ENCODE results near the gene ANKRD12. TPM values are rescaled to one million over a fixed set of nuclear protein-coding genes. Genes with fewer than 3 reads are reported as not detected.

The ANKRD12 gene
- total RNA-seq, 4 donors from 2014 or later, result 84.7 to 137 (median 122) TPM

- Histone ChIP-seq H3K27me3 (no peaks in the 10 kb centered on the region), H3K9me3 (no peaks in the 10 kb centered on the region), H3K36me3 (peaks cover 0 to 30% of the 10 kb centered on the region in 2 donors), H3K4me1 (peaks cover 2 to 41% (median 7%) of the 10 kb centered on the region in 3 donors), H3K4me3 (no peak overlapping the region), H3K27ac (no peak overlapping the region)
- no peak for ATAC-seq
- 74 to 82% methylated on average over 5 of the region's 5 CpGs for WGBS, 2 donors (ENCODE audit: low coverage in 1 of 2)
- TF ChIP-seq EP300 (IDR thresholded peaks at IDR 0.05) (no peak), POLR2AphosphoS5 (IDR thresholded peaks at IDR 0.05) (no peak), POLR2A (IDR thresholded peaks at IDR 0.05) (no peak), CTCF (IDR thresholded peaks at IDR 0.05) (no peak)
Observed at GRCh38 chr18:9182852-9183399, 46.3 kb downstream of the ANKRD12 start.

- WGBS, 2 donors (ENCODE audit: low coverage in 1 of 2), result 67 to 80% methylated on average over 4 of the region's 4 CpGs
- H3K27ac ChIP-seq, result peak overlapping the region in 2 of 4 donors; percentile 7 to 49
- no peaks in the 10 kb centered on the region for H3K27me3 ChIP-seq
Observed at GRCh38 chr18:9184998-9185613, 48.5 kb downstream of the ANKRD12 start.

GRCh38 chr18:9188359-9189231, 52.0 kb downstream of the ANKRD12 start:
- H3K4me1 ChIP-seq, result peaks cover 0 to 42% (median 4%) of the 10 kb centered on the region in 3 donors
- WGBS, 2 donors (ENCODE audit: low coverage in 1 of 2), result 88 to 97% methylated on average over 3 of the region's 3 CpGs
- H3K9me3 ChIP-seq, result no peaks in the 10 kb centered on the region
- peak overlapping the region in 1 of 4 donors; percentile 1 for H3K27ac ChIP-seq
- no peak for ATAC-seq
- H3K4me3 ChIP-seq, result no peak overlapping the region
- no peaks in the 10 kb centered on the region for H3K27me3 ChIP-seq
- TF ChIP-seq EP300 (IDR thresholded peaks at IDR 0.05) (no peak), POLR2A (IDR thresholded peaks at IDR 0.05) (no peak), CTCF (IDR thresholded peaks at IDR 0.05) (no peak), POLR2AphosphoS5 (IDR thresholded peaks at IDR 0.05) (no peak)
- H3K36me3 ChIP-seq, result peaks cover 0 to 32% of the 10 kb centered on the region in 2 donors

More at GRCh38 chr18:9184998-9185613, 48.5 kb downstream of the ANKRD12 start:
- Histone ChIP-seq H3K36me3 (peaks cover 0 to 30% of the 10 kb centered on the region in 2 donors), H3K9me3 (no peaks in the 10 kb centered on the region), H3K4me3 (no peak overlapping the region), H3K4me1 (peaks cover 2 to 43% (median 7%) of the 10 kb centered on the region in 3 donors)
- no peak for ATAC-seq
- TF ChIP-seq CTCF (IDR thresholded peaks at IDR 0.05), result no peak
- TF ChIP-seq EP300 (IDR thresholded peaks at IDR 0.05), result no peak
- TF ChIP-seq POLR2A (IDR thresholded peaks at IDR 0.05), result no peak
- no peak for TF ChIP-seq POLR2AphosphoS5 (IDR thresholded peaks at IDR 0.05)

- Histone ChIP-seq H3K27ac (no peak overlapping the region), H3K4me1 (peaks cover 0 to 42% (median 4%) of the 10 kb centered on the region in 3 donors), H3K4me3 (no peak overlapping the region), H3K9me3 (no peaks in the 10 kb centered on the region), H3K27me3 (no peaks in the 10 kb centered on the region), H3K36me3 (peaks cover 0 to 23% of the 10 kb centered on the region in 2 donors)
- TF ChIP-seq CTCF (IDR thresholded peaks at IDR 0.05) (no peak), EP300 (IDR thresholded peaks at IDR 0.05) (no peak), POLR2A (IDR thresholded peaks at IDR 0.05) (no peak), POLR2AphosphoS5 (IDR thresholded peaks at IDR 0.05) (no peak)
- ATAC-seq, result no peak
- 77 to 79% methylated on average over 2 of the region's 2 CpGs for WGBS, 2 donors (ENCODE audit: low coverage in 1 of 2)
Observed at GRCh38 chr18:9189491-9189890, 52.9 kb downstream of the ANKRD12 start.
